ENCODE measurements around the gene LHX2.

LHX2 gene

DNA sequence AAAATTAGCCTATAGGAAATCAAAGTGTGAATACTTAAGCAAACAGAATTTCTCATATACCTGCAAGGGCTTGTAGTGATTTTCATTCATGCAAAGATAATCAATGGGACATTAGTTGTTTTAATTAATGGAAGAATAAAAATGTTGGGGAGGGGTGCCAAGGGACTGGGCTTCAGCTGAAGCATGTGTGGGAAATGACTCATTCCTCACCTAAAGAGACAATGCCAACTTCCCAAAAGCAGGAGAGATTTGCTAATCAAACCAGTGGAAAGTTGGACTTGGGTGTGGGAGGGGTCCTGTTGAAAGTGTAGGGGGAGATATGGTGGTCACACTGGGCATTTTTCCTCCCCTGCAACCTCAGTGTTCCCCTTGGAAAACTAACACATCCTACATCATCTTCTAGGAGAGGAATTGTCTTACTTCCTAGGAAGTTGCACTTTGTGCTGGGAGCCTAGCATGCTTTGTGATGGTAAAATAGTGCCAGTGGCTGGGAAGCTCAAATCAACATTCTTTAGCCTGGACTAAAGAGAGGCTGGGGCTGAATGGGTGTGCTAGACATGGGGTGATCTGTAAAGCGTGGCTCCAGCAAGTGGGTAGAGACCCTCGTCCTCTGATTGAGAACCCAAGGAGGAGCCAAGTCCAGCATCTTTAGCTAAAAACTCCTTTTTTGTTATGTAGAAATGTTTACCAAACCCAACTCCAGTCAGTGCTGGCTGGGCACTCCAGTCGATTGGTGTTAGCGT lies 6.4 kb upstream of the LHX2 start:
- TF ChIP-seq, protein P1, sequence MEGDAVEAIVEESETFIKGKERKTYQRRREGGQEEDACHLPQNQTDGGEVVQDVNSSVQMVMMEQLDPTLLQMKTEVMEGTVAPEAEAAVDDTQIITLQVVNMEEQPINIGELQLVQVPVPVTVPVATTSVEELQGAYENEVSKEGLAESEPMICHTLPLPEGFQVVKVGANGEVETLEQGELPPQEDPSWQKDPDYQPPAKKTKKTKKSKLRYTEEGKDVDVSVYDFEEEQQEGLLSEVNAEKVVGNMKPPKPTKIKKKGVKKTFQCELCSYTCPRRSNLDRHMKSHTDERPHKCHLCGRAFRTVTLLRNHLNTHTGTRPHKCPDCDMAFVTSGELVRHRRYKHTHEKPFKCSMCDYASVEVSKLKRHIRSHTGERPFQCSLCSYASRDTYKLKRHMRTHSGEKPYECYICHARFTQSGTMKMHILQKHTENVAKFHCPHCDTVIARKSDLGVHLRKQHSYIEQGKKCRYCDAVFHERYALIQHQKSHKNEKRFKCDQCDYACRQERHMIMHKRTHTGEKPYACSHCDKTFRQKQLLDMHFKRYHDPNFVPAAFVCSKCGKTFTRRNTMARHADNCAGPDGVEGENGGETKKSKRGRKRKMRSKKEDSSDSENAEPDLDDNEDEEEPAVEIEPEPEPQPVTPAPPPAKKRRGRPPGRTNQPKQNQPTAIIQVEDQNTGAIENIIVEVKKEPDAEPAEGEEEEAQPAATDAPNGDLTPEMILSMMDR (IDR thresholded peaks at IDR 0.05; ENCODE audit: low read depth, low read length, missing control alignments) = no peak
- no peak for DNase-seq (ENCODE audit: low read depth)

DNA sequence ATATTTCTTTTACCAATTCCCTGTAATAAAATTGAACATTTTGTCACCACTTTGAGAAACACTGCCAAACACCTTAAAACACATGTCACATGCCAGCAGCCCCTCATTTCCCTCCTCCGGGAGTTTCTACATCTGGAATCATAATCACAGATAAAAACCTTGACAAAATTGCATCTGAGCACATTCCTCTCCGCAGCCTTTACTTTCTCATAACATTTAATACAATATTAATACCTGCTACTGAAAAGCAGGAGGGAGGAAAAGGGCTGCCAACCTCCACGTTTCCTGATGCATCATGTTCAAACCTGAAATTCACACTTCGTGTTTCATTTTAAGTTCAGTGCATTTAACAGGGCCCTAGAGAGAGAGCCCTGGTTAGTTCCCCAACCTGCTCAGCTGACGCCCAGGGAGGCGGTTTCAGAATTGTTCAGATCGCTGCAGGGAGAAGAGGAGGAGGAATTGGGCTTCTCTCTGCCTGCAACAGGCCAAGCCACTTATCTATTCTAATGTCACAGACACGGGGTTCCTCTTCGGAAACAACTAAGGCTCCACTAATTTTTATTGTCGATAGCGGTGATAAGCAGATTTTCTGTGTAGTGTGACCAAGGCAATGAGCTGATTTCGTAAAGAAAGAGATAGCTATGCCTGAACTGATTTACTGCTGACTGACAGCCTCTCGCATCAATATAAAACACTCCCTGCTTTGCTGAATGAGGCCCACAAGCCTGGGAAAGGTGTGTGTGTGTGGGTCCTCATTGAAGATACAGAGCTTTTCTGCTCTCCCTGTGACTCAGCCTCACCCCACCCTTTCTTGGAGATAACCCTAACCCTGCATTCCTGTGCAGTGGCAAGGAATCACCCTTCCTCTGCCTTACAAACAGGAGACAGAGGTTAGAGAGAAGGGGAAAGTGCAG lies 4.9 kb upstream of the LHX2 start:
- no peak for DNase-seq (ENCODE audit: low read depth)
- TF ChIP-seq, protein P1 (IDR thresholded peaks at IDR 0.05; ENCODE audit: low read depth, low read length, missing control alignments) = no peak
- H3K4me3 ChIP-seq (ENCODE audit: low read depth, low read length) = no peak overlapping the region

More for the DNA sequence above, 6.4 kb upstream of the LHX2 start:
- H3K4me3 ChIP-seq (ENCODE audit: low read depth, low read length) = no peak overlapping the region

DNA sequence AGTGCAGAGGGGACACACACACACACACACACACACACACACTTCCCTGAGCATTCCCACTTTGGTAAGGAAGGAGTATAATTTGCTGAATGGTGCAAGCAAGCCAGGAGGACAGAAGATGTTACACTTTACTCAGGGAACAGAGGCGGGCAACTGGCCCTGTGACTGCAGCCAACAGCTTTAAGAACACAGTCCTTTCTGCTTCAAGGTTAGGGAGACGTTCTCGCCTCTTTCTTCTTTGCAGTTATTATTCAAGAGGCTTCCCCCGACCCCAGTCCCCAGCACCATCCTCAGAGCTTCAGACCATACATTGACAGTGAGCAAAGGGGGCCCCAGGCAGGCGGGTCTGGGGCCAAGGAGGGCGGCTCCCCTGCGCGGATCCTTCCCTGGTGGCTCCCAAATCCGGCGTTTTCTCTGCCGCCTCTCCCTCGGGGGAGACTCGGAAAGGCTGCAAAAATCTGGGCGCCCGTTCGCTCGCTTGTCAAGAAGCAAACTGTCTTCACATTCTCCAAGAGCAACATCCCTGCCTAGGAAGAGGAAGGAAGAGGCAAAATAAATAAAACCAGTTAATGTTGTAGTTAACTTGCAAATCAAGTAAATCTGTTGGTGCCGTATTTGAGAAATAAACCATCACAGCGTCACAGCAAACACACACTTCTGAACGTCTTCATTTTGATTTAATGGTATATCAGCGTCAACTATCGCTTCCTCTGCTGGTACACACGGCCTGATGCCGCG lies 3.8 kb upstream of the LHX2 start:
- no peak overlapping the region for H3K4me3 ChIP-seq (ENCODE audit: low read depth, low read length)
- DNase-seq (ENCODE audit: low read depth) = no peak
- TF ChIP-seq, protein P1 (IDR thresholded peaks at IDR 0.05; ENCODE audit: low read depth, low read length, missing control alignments) = no peak

DNA sequence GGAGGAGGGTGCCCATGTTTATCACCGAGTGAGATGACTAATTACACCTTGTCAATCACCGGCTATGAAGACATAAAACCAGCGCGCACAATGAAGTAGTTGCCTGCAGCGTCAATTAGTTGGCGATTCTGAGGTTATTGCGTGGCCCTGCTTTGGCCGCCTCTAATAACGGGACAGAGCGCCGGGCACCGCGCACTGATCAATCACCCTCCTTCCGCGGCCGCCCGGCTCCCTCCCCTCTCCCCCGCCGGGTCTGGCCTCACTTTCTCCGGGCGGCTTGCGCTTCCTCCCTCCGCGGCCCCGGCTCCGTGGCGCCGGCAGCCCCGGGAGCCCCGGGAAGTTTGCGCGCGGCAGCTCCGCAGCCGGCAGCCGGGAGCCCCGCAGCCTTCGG lies 3.3 kb upstream of the LHX2 start:
- no peak for DNase-seq (ENCODE audit: low read depth)
- H3K4me3 ChIP-seq (ENCODE audit: low read depth, low read length) = no peak overlapping the region
- TF ChIP-seq, protein P1 (IDR thresholded peaks at IDR 0.05; ENCODE audit: low read depth, low read length, missing control alignments) = no peak

DNA sequence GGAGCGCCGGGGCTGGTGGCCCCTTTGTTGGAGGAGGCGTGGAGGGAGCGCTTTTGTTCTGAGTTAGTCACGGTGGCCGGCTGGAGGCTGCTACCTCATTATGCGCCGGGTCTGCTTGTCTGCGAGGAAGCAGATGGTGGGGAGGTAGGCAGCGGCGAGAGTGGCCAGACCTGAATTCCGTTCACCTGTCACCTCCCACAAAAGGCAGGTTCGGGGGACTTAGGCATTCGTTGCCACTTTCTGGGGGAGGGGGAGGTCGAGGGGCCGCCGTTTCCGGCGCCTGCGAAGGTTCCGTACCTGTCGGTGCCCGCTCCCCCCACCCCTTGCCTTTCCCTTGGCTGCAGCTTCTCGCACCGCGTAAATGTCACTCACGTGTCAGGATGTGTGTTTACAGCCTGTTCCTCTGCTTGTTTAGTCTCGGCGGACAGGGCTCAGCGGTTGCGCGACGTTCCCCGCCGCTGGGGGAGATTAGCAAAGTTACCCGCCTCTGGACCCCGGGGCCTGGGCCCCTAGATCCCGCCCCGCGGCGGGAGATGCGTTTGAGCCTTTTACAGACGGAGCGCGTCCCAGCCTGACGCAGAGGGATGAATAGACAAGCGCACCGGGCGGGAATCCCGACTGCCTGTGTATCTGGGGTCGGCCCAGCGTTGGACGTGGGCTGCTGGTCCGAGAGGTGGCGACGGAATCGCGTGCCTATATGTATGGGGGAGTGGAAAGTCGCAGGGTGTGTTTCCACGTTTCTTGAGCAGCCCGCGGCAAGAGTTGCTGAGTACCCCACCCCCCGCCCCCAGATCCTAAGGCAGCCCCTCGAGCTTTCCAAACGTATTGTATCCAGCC lies 2.7 kb upstream of the LHX2 start:
- DNase-seq (ENCODE audit: low read depth) = no peak
- H3K4me3 ChIP-seq (ENCODE audit: low read depth, low read length) = no peak overlapping the region
- TF ChIP-seq, protein P1 (IDR thresholded peaks at IDR 0.05; ENCODE audit: low read depth, low read length, missing control alignments) = no peak
